ENCODE results near the gene LIPC. TPM values are rescaled to one million over a fixed set of nuclear protein-coding genes. Genes with fewer than 3 reads are reported as not detected.

The LIPC gene
- total and polyA plus RNA-seq, 12 donors, result 0.22 to 1.3 (median 0.42) TPM; not detected in 1

GRCh38 chr15:58487041-58487723, 55.4 kb downstream of the LIPC start:
- H3K36me3 ChIP-seq, result no peaks in the 10 kb centered on the region
- peaks cover 0 to 32% (median 6%) of the 10 kb centered on the region in 9 donors for H3K4me1 ChIP-seq
- intact Hi-C loops (cut with DNase I), result loop anchor here in 1 of 10 donors (5.0 kb wide), 1 partner anchor 40 kb away; no protein-coding TSS in a partner anchor
- DNase-seq (no peak), ATAC-seq (no peak)
- WGBS, 2 donors, result 83 to 84% methylated on average over 4 of the region's 4 CpGs
- no peak for TF ChIP-seq CTCF (IDR thresholded peaks at IDR 0.05)
- no peaks in the 10 kb centered on the region for H3K27me3 ChIP-seq
- H3K27ac ChIP-seq, result no peak overlapping the region
- H3K4me3 ChIP-seq, result no peak overlapping the region
- peaks cover 0 to 16% (median 8%) of the 10 kb centered on the region in 11 donors for H3K9me3 ChIP-seq

GRCh38 chr15:58487724-58488120, 55.9 kb downstream of the LIPC start:
- Histone ChIP-seq H3K27ac (no peak overlapping the region), H3K4me3 (no peak overlapping the region), H3K4me1 (peaks cover 0 to 32% (median 6%) of the 10 kb centered on the region in 9 donors), H3K27me3 (no peaks in the 10 kb centered on the region), H3K36me3 (no peaks in the 10 kb centered on the region), H3K9me3 (peaks cover 0 to 16% (median 8%) of the 10 kb centered on the region in 11 donors)
- WGBS, 2 donors, result 55 to 57% methylated on average over 3 of the region's 3 CpGs
- intact Hi-C loops (cut with DNase I), result loop anchor here in 1 of 10 donors (5.0 kb wide), 1 partner anchor 40 kb away; no protein-coding TSS in a partner anchor
- DNase-seq (no peak), ATAC-seq (no peak)
- no peak for TF ChIP-seq CTCF (IDR thresholded peaks at IDR 0.05)

GRCh38 chr15:58489289-58490085, 57.7 kb downstream of the LIPC start:
- no peaks in the 10 kb centered on the region for H3K36me3 ChIP-seq
- no peak for DNase-seq
- H3K27me3 ChIP-seq, result no peaks in the 10 kb centered on the region
- H3K9me3 ChIP-seq, result peaks cover 0 to 16% (median 8%) of the 10 kb centered on the region in 11 donors
- 97 to 98% methylated on average over 6 of the region's 6 CpGs for WGBS, 2 donors
- peak overlapping the region in 8 of 10 donors; percentile 44 to 80 (median 72) for H3K27ac ChIP-seq
- intact Hi-C loops (cut with DNase I), result loop anchor here in 1 of 10 donors (5.0 kb wide), 1 partner anchor 42 kb away; no protein-coding TSS in a partner anchor
- TF ChIP-seq CTCF (IDR thresholded peaks at IDR 0.05), result no peak
- no peak overlapping the region for H3K4me3 ChIP-seq
- peaks cover 0 to 27% (median 6%) of the 10 kb centered on the region in 9 donors for H3K4me1 ChIP-seq
- no peak for ATAC-seq

Measured in heart right ventricle (tissue), 16 donors.